Suprapubic skin (tissue), 3 donors: ENCODE data around the gene COL20A1.

Experiments used
- POLR2A ChIP-seq, 2 donors: fragments of 450-650 bp; IDR thresholded peaks; one replicate each; pipeline ENCODE4 v1.6.1; 2017; ENCODE audit warnings: antibody characterized with exemption in 2 of 2, mild to moderate bottlenecking in 2 of 2, moderate library complexity in 2 of 2
- TF ChIP-seq, protein P1 (sequence below), 2 donors: fragments of 200-600 bp in 1 of 2; fragments of 450-650 bp in 1 of 2; sonication (generic) in 1 of 2; IDR thresholded peaks; one replicate each; pipeline ENCODE4 v1.5.1; 2016 to 2019; ENCODE audit warnings: antibody characterized with exemption in 2 of 2, mild to moderate bottlenecking in 1 of 2, moderate library complexity in 1 of 2

DNA sequence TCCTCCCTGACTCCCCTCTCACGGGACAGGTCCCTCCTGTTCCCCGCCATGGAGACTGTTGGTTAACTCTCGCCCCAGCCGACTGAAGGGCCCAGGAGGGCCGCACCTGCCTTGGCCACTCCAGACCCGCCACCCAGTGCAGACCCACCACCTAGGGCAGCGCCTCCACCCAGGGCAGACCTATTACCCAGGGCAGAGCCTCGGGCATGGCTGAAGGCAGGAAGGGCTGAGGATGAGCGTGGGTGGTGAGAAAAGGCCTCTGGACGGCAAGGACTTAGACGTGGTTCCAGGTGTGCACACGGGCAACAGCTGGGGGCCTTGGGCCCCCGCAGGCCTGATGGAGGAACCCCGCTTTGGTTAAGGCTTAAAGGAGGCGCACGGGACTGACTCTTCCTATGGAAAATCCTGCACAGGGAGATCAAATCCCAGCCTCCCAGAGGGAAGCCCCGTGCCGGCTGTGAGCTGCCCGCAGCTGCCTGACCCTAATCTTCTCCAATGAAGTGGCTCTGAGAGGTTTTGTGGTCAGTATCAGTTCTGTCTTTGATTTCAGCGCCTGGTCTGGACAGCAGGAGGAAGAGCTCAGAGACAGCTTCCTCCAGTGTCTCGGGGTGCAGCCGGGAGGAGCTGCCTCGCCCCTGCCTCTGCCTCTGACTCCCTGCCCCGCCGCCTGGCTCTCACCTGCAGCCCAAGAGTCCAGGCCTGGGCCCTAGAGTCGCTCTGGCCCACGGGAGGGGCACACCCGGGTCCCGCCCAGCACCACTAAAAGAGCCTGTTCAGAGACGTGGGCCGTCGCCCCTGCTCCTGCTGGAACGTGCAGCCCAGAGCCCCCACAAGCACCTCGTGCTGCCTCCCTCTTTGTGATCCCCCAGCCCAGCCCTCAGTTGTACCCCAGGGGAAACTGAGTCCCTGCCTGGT is 80.2 kb downstream of the COL20A1 start:
- TF ChIP-seq, protein P1, sequence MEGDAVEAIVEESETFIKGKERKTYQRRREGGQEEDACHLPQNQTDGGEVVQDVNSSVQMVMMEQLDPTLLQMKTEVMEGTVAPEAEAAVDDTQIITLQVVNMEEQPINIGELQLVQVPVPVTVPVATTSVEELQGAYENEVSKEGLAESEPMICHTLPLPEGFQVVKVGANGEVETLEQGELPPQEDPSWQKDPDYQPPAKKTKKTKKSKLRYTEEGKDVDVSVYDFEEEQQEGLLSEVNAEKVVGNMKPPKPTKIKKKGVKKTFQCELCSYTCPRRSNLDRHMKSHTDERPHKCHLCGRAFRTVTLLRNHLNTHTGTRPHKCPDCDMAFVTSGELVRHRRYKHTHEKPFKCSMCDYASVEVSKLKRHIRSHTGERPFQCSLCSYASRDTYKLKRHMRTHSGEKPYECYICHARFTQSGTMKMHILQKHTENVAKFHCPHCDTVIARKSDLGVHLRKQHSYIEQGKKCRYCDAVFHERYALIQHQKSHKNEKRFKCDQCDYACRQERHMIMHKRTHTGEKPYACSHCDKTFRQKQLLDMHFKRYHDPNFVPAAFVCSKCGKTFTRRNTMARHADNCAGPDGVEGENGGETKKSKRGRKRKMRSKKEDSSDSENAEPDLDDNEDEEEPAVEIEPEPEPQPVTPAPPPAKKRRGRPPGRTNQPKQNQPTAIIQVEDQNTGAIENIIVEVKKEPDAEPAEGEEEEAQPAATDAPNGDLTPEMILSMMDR (IDR thresholded peaks at IDR 0.05), result no peak
- no peak for TF ChIP-seq POLR2A (IDR thresholded peaks at IDR 0.05)
